GM21529 (cell line): ENCODE data around the gene BLMH.

ENCODE experiments used
- ATAC-seq: cut with Tn5 transposase; IDR thresholded peaks from one replicate; pipeline ENCODE4 v1.9.1; 2021; ENCODE audit not compliant: unreplicated experiment

Gene BLMH

GRCh38 chr17:30309591-30309990 is 17.8 kb upstream of the BLMH start:
- ATAC-seq: no peak

GRCh38 chr17:30308406-30308805 is 16.7 kb upstream of the BLMH start:
- no peak for ATAC-seq

- no peak for ATAC-seq
Observed at GRCh38 chr17:30304778-30305177, 13.0 kb upstream of the BLMH start.

- ATAC-seq: no peak
Observed at GRCh38 chr17:30302241-30302640, 10.5 kb upstream of the BLMH start.

GRCh38 chr17:30300818-30301217 is 9.1 kb upstream of the BLMH start:
- no peak for ATAC-seq

- ATAC-seq: no peak
Observed at GRCh38 chr17:30299000-30299399, 7.3 kb upstream of the BLMH start.

GRCh38 chr17:30297715-30298114 is 6.0 kb upstream of the BLMH start:
- no peak for ATAC-seq

- no peak for ATAC-seq
Observed at GRCh38 chr17:30296499-30297080, 4.8 kb upstream of the BLMH start.

GRCh38 chr17:30292286-30292858 is 628 bp upstream of the BLMH start:
- ATAC-seq: peak; percentile 18

- ATAC-seq: peak; percentile 43
Observed at GRCh38 chr17:30290696-30291542, 825 bp downstream of the BLMH start.

- ATAC-seq: no peak
Observed at GRCh38 chr17:30290077-30290476, 1.7 kb downstream of the BLMH start.

- no peak for ATAC-seq
Observed at GRCh38 chr17:30279156-30279555, 12.6 kb downstream of the BLMH start.

- ATAC-seq: no peak
Observed at GRCh38 chr17:30278032-30278431, 13.7 kb downstream of the BLMH start.

GRCh38 chr17:30275911-30276310 is 15.8 kb downstream of the BLMH start:
- no peak for ATAC-seq

GRCh38 chr17:30274887-30275286 is 16.9 kb downstream of the BLMH start:
- ATAC-seq: no peak

GRCh38 chr17:30273373-30273772 is 18.4 kb downstream of the BLMH start:
- no peak for ATAC-seq

- no peak for ATAC-seq
Observed at GRCh38 chr17:30271102-30271501, 20.6 kb downstream of the BLMH start.

- no peak for ATAC-seq
Observed at GRCh38 chr17:30267625-30268024, 24.1 kb downstream of the BLMH start.

- no peak for ATAC-seq
Observed at GRCh38 chr17:30263552-30264333, 28.0 kb downstream of the BLMH start.

- ATAC-seq: no peak
Observed at GRCh38 chr17:30256756-30257506, 34.8 kb downstream of the BLMH start.

GRCh38 chr17:30254150-30254549 is 37.6 kb downstream of the BLMH start:
- ATAC-seq: no peak
